Karpas-422 (cell line): ENCODE data around the gene COPS3. TPM values are rescaled to one million over a fixed set of nuclear protein-coding genes. Genes with fewer than 3 reads are reported as not detected.

Experiments used
- DNase-seq: peaks from one replicate; pipeline ENCODE4 v3.0.0-alpha.2; 2015
- H2AFZ ChIP-seq: fragments of 200-600 bp; sonication (generic); 2 replicates; pipeline ENCODE4 v1.6.1; 2014; ENCODE audit warnings: antibody characterized with exemption, low read length, mixed read lengths
- H3K27ac ChIP-seq: fragments of 200-600 bp; sonication (generic); 2 replicates; pipeline ENCODE4 v1.5.1; 2014; ENCODE audit warnings: mild to moderate bottlenecking, low read length, moderate library complexity
- H3K27me3 ChIP-seq: fragments of 200-600 bp; sonication (generic); 2 replicates; pipeline ENCODE4 v1.6.1; 2014; ENCODE audit warnings: low read length, mixed read lengths
- H3K36me3 ChIP-seq: fragments of 200-600 bp; sonication (generic); 2 replicates; pipeline ENCODE4 v1.6.1; 2014; ENCODE audit warnings: low read length, mixed read lengths; ENCODE audit not compliant: insufficient read depth
- H3K4me1 ChIP-seq: fragments of 200-600 bp; sonication (generic); 2 replicates; pipeline ENCODE4 v1.6.1; 2014; ENCODE audit warnings: mild to moderate bottlenecking, low read length, mixed read lengths
- H3K4me2 ChIP-seq: fragments of 200-600 bp; sonication (generic); 2 replicates; pipeline ENCODE4 v1.6.1; 2014; ENCODE audit warnings: low read length, low read depth, mild to moderate bottlenecking; ENCODE audit not compliant: poor library complexity, severe bottlenecking
- H3K4me3 ChIP-seq: fragments of 200-600 bp; sonication (generic); 2 replicates; pipeline ENCODE4 v1.5.1; 2014; ENCODE audit warnings: mild to moderate bottlenecking, antibody characterized with exemption, low read length, mixed read lengths
- H3K79me2 ChIP-seq: fragments of 200-600 bp; sonication (generic); 2 replicates; pipeline ENCODE4 v1.6.1; 2014; ENCODE audit warnings: mild to moderate bottlenecking, low read length, mixed read lengths
- H3K9ac ChIP-seq: fragments of 200-600 bp; sonication (generic); 2 replicates; pipeline ENCODE4 v1.6.0; 2014; ENCODE audit warnings: low read length
- H3K9me2 ChIP-seq: fragments of 200-600 bp; sonication (generic), shearing (Covaris generic); replicated peaks from 2 replicates; pipeline ENCODE4 v1.6.0; 2014; ENCODE audit warnings: mild to moderate bottlenecking, low read length, moderate library complexity; ENCODE audit not compliant: insufficient read depth
- H3K9me3 ChIP-seq: fragments of 300-700, 200-600 bp; sonication (generic); 2 replicates; pipeline ENCODE4 v1.6.1; 2014; ENCODE audit warnings: low read length, mixed read lengths
- H4K20me1 ChIP-seq: fragments of 200-600 bp; sonication (generic); 2 replicates; pipeline ENCODE4 v1.6.1; 2014; ENCODE audit warnings: mild to moderate bottlenecking, antibody characterized with exemption, low read length, low read depth; ENCODE audit not compliant: insufficient read depth
- total RNA-seq: library from RNA; depleted of rRNA; stranded (reverse); fragments of >200 nt; shearing (Covaris generic); gene quantifications from 2 replicates; pipeline ENCODE4 v1.2.3, GENCODE V29; 2014; ENCODE audit warnings: low replicate concordance

COPS3 gene
- total RNA-seq, 1 experiment from 2014 or later = 110 TPM

GRCh38 chr17:17204635-17205231 is 76.3 kb downstream of the COPS3 start:
- no peak for DNase-seq
- no peak overlapping the region for H3K4me2 ChIP-seq
- H3K9me2 ChIP-seq = no peaks in the 10 kb centered on the region
- H2AFZ ChIP-seq = no peak overlapping the region
- no peaks in the 10 kb centered on the region for H3K27me3 ChIP-seq
- H3K4me1 ChIP-seq = no peaks in the 10 kb centered on the region
- H3K27ac ChIP-seq = no peak overlapping the region
- no peaks in the 10 kb centered on the region for H4K20me1 ChIP-seq
- H3K79me2 ChIP-seq = no peaks in the 10 kb centered on the region
- H3K4me3 ChIP-seq = no peak overlapping the region
- H3K9me3 ChIP-seq = no peaks in the 10 kb centered on the region
- no peak overlapping the region for H3K9ac ChIP-seq
- H3K36me3 ChIP-seq = no peaks in the 10 kb centered on the region

- H4K20me1 ChIP-seq = no peaks in the 10 kb centered on the region
- H3K4me2 ChIP-seq = no peak overlapping the region
- H3K9me3 ChIP-seq = no peaks in the 10 kb centered on the region
- H2AFZ ChIP-seq = no peak overlapping the region
- no peaks in the 10 kb centered on the region for H3K27me3 ChIP-seq
- H3K9me2 ChIP-seq = no peaks in the 10 kb centered on the region
- no peak overlapping the region for H3K4me3 ChIP-seq
- no peak for DNase-seq
- H3K27ac ChIP-seq = no peak overlapping the region
- no peaks in the 10 kb centered on the region for H3K36me3 ChIP-seq
- H3K9ac ChIP-seq = no peak overlapping the region
- no peaks in the 10 kb centered on the region for H3K79me2 ChIP-seq
- no peaks in the 10 kb centered on the region for H3K4me1 ChIP-seq
Observed at GRCh38 chr17:17204041-17204591, 76.9 kb downstream of the COPS3 start.

DNA sequence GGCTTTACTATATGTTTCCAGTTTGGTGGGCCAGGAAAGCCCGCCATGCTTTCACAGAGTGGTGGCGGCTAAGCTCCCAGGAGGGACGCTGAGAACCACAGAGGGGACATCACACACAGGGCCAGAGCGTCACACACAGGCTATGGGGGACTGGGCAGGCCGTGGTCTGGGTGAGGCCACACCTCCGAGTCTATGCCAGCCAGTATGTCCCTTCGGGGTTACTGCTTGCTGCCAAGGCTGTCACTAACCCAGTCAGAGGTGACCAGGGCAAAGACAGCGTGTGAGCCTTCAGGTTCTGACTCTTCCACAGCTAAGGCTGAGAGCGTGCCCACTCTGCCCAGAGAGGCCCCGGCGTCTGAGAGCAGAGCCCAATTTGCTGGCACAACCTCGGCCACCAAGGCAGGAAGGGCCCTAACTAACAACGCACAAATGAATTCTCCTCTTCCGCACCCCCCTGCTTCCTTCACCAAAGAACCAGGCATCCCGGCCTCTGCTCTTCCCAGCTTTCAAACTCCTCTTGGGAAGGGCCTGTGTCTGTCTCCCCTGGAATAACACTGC is 77.8 kb downstream of the COPS3 start:
- H3K9ac ChIP-seq = no peak overlapping the region
- no peak overlapping the region for H3K4me2 ChIP-seq
- H3K27ac ChIP-seq = no peak overlapping the region

DNA sequence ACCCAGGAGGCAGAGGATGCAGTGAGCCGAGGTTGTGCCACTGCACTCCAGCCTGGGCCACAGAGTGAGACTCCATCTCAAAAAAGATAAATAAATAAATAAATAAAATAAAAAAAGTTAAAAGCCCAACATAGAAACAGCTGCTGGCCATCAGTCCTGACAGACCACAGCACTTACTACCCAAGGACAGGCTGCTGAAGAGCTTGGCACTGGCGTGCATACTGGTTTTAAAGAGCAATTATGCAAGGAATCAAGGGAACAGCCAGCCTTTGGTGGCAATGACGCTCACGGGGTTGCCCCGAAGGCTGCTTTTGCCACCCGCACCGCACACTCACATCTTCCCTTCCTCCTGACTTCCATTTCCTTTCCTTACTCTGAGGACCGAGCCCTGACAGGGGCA is 79.1 kb downstream of the COPS3 start:
- H3K9me2 ChIP-seq = no peaks in the 10 kb centered on the region
- H4K20me1 ChIP-seq = no peaks in the 10 kb centered on the region
- H3K79me2 ChIP-seq = no peaks in the 10 kb centered on the region
- H3K4me1 ChIP-seq = no peaks in the 10 kb centered on the region
- H3K27ac ChIP-seq = no peak overlapping the region
- H3K4me2 ChIP-seq = no peak overlapping the region
- H3K9me3 ChIP-seq = no peaks in the 10 kb centered on the region
- H2AFZ ChIP-seq = no peak overlapping the region
- DNase-seq = no peak
- H3K4me3 ChIP-seq = no peak overlapping the region
- H3K27me3 ChIP-seq = no peaks in the 10 kb centered on the region
- H3K9ac ChIP-seq = no peak overlapping the region
- no peaks in the 10 kb centered on the region for H3K36me3 ChIP-seq

More for the DNA sequence above, 77.8 kb downstream of the COPS3 start:
- DNase-seq = no peak
- no peaks in the 10 kb centered on the region for H3K36me3 ChIP-seq
- H3K9me2 ChIP-seq = no peaks in the 10 kb centered on the region
- no peak overlapping the region for H2AFZ ChIP-seq
- H3K27me3 ChIP-seq = no peaks in the 10 kb centered on the region
- no peak overlapping the region for H3K4me3 ChIP-seq
- no peaks in the 10 kb centered on the region for H3K79me2 ChIP-seq
- no peaks in the 10 kb centered on the region for H4K20me1 ChIP-seq
- H3K9me3 ChIP-seq = no peaks in the 10 kb centered on the region
- no peaks in the 10 kb centered on the region for H3K4me1 ChIP-seq

- Histone ChIP-seq H3K4me3 (no peak overlapping the region), H4K20me1 (no peaks in the 10 kb centered on the region), H3K9me3 (no peaks in the 10 kb centered on the region), H3K27me3 (no peaks in the 10 kb centered on the region), H3K4me1 (no peaks in the 10 kb centered on the region), H2AFZ (no peak overlapping the region), H3K9ac (no peak overlapping the region), H3K36me3 (no peaks in the 10 kb centered on the region), H3K79me2 (no peaks in the 10 kb centered on the region), H3K4me2 (no peak overlapping the region), H3K9me2 (no peaks in the 10 kb centered on the region), H3K27ac (no peak overlapping the region)
- DNase-seq = no peak
Observed at GRCh38 chr17:17201271-17201670, 79.8 kb downstream of the COPS3 start.

DNA sequence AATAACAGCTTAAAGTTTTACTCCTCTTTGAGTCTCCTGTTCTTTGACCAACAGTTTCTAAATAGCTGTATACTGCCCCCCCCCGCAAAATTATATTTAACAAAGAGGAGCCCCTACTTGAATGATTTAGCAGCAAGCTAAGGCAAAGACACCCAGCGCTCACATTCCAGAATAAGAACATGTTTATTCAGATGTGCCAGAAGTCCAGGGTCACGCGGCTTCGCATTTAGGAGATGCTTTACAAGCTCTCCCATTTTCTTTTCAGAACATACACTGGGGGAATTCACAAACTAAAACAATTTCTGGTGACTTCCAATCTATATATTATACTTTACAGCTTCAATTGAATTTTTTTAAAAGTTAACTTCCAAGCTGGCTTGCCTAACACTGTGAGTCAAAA is 80.2 kb downstream of the COPS3 start:
- no peak overlapping the region for H3K4me2 ChIP-seq
- no peak overlapping the region for H2AFZ ChIP-seq
- no peaks in the 10 kb centered on the region for H3K9me3 ChIP-seq
- no peak overlapping the region for H3K4me3 ChIP-seq
- DNase-seq = no peak
- H3K27ac ChIP-seq = no peak overlapping the region
- no peaks in the 10 kb centered on the region for H4K20me1 ChIP-seq
- no peaks in the 10 kb centered on the region for H3K9me2 ChIP-seq
- H3K36me3 ChIP-seq = no peaks in the 10 kb centered on the region
- H3K4me1 ChIP-seq = no peaks in the 10 kb centered on the region
- no peaks in the 10 kb centered on the region for H3K79me2 ChIP-seq
- no peak overlapping the region for H3K9ac ChIP-seq
- H3K27me3 ChIP-seq = no peaks in the 10 kb centered on the region

GRCh38 chr17:17200311-17200710 is 80.7 kb downstream of the COPS3 start:
- H3K4me2 ChIP-seq = no peak overlapping the region
- H3K9ac ChIP-seq = no peak overlapping the region
- no peak overlapping the region for H2AFZ ChIP-seq
- H3K27ac ChIP-seq = no peak overlapping the region
- H3K79me2 ChIP-seq = no peaks in the 10 kb centered on the region
- H3K36me3 ChIP-seq = no peaks in the 10 kb centered on the region
- no peaks in the 10 kb centered on the region for H3K9me3 ChIP-seq
- no peaks in the 10 kb centered on the region for H4K20me1 ChIP-seq
- no peak for DNase-seq
- H3K4me3 ChIP-seq = no peak overlapping the region
- no peaks in the 10 kb centered on the region for H3K4me1 ChIP-seq
- H3K9me2 ChIP-seq = no peaks in the 10 kb centered on the region
- no peaks in the 10 kb centered on the region for H3K27me3 ChIP-seq

DNA sequence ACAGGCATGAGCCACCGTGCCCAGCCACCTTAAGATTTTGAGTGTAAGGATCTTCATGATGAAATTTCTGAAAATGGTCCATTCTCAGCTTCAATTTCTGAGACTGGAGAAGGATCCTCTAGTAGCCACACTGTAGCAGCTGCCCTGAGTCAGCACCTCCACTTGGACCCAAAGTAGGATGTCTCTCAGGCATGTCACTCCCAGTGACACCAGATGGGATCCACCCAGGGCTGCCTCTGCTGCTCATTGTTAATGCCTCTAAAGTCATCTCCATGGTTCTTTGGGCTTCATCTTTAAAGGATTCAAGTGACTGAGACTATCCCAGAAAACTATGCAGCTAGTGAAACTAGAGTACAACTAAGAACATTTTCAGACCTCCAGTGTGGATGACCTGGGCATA is 82.8 kb downstream of the COPS3 start:
- H3K27ac ChIP-seq = no peak overlapping the region

More for the DNA sequence above, 82.8 kb downstream of the COPS3 start:
- Histone ChIP-seq H3K79me2 (no peaks in the 10 kb centered on the region), H3K4me2 (no peak overlapping the region), H3K4me3 (no peak overlapping the region), H3K4me1 (no peaks in the 10 kb centered on the region), H3K27me3 (no peaks in the 10 kb centered on the region), H3K36me3 (no peaks in the 10 kb centered on the region), H3K9me3 (no peaks in the 10 kb centered on the region), H3K9ac (no peak overlapping the region), H3K9me2 (no peaks in the 10 kb centered on the region), H4K20me1 (no peaks in the 10 kb centered on the region), H2AFZ (no peak overlapping the region)
- DNase-seq = no peak
